ENCODE measurements around the gene GPSM3.

- TF ChIP-seq CTCF (optimal IDR thresholded peaks at IDR 0.05 in 1 of 3, IDR thresholded peaks at IDR 0.05 in 1 of 3, conservative IDR thresholded peaks at IDR 0.05 in 1 of 3; ENCODE audit: extremely low read depth in 1 of 3, insufficient read depth in 2 of 3, low read length in 3 of 3) (no peak), EZH2 (IDR thresholded peaks at IDR 0.05; ENCODE audit: low read length) (no peak)
Observed at GRCh38 chr6:32213649-32214048, 21.2 kb upstream of the GPSM3 start.
